Lower leg skin (tissue), 4 donors: ENCODE results near the gene HDAC4. TPM values are rescaled to one million over a fixed set of nuclear protein-coding genes. Genes with fewer than 3 reads are reported as not detected.
"Not testable (repeated sequence)": the region's sequence is repeated elsewhere in the genome, so short reads cannot be mapped to it uniquely, and the experiment has no call there.

ENCODE experiments used
- DNase-seq, 2 donors: peaks; one replicate each; pipeline ENCODE4 v3.0.0-alpha.2; 2019; ENCODE audit warnings: low spot score in 2 of 2
- H3K4me3 ChIP-seq: fragments of 200-600 bp; sonication (generic); 2 replicates; pipeline ENCODE4 v1.5.1; 2017; ENCODE audit warnings: mild to moderate bottlenecking, low read depth; ENCODE audit not compliant: poor library complexity, severe bottlenecking
- CTCF ChIP-seq, 3 donors: fragments of 450-650 bp; IDR thresholded peaks; one replicate each; pipeline ENCODE4 v1.5.1; 2016; ENCODE audit warnings: antibody characterized with exemption in 3 of 3, mild to moderate bottlenecking in 3 of 3, moderate library complexity in 2 of 3
- POLR2A ChIP-seq, 2 donors: fragments of 450-650 bp; IDR thresholded peaks; one replicate each; pipeline ENCODE4 v1.6.1; 2016 to 2017; ENCODE audit warnings: antibody characterized with exemption in 2 of 2, mild to moderate bottlenecking in 1 of 2, moderate library complexity in 1 of 2
- WGBS, 2 donors: methylation state at CpG; one replicate each; pipeline ENCODE4 v1.1.5; 2018; 5-methylcytosine and 5-hydroxymethylcytosine counted together
- intact Hi-C: fragments of 100-400 bp; cut with DNase I; formaldehyde crosslinking; loops from one replicate; pipeline ENCODE4 v1.15.0; 2023; ENCODE audit warnings: low total_unique reads
- total RNA-seq, 4 donors: library from RNA; depleted of rRNA; stranded (reverse); fragments of >200 nt; gene quantifications; one replicate each; pipeline ENCODE4 v1.1.0, GENCODE V29; 2016

The HDAC4 gene
- total RNA-seq, 4 donors from 2014 or later, result 27.4 to 85.5 (median 57.9) TPM

DNA sequence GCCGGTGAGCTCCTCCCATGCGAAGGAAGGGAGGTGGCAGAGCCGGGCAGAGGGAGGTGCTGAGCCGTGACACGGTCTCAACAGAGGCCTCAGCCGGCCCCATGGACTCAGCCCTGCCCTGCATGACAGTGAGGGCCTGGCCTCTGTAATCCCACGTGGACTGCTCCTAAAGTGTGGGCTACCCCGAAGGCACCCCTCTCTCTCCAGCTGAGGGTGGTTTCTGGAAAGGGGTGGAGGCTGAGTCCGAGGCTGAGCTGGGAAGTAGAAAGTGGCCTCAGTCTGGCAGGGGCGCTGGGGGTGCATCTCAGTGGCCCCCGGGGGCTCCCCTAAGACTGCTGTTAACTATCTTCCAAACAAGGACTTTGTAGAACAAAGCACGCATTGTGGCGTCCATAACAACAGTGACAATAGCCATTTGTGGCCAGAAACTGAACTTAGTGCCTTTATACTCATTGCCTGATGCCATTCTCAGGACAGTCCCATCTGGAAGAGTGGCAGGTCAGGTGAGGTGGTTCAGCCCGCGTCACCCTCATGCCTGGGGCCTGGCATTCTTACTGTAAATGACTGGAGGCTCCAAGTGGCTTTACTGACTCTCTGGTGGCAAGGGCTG is 360.6 kb downstream of the HDAC4 start:
- DNase-seq, result no peak
- TF ChIP-seq POLR2A (IDR thresholded peaks at IDR 0.05) (no peak), CTCF (IDR thresholded peaks at IDR 0.05) (no peak)
- intact Hi-C loops, result no loop called here
- H3K4me3 ChIP-seq, result no peak overlapping the region
- 84 to 86% methylated on average over 14 to 15 of the region's 15 CpGs for WGBS, 2 donors

- DNase-seq, result no peak
- 77 to 91% methylated on average over 11 of the region's 11 CpGs for WGBS, 2 donors
- H3K4me3 ChIP-seq, result no peak overlapping the region
- TF ChIP-seq CTCF (IDR thresholded peaks at IDR 0.05) (no peak), POLR2A (IDR thresholded peaks at IDR 0.05) (no peak)
- intact Hi-C loops, result loop anchor here (10.0 kb wide), 3 partner anchors 845 to 1105 kb away; partner anchors contain the start of gene OTOS
These were observed 361.4 kb downstream of the HDAC4 start for GRCh38 chr2:239039479-239039861.

GRCh38 chr2:239038773-239039478 is 361.9 kb downstream of the HDAC4 start:
- no peak for DNase-seq
- WGBS, 2 donors, result 75 to 88% methylated on average over 14 of the region's 14 CpGs
- H3K4me3 ChIP-seq, result no peak overlapping the region
- intact Hi-C loops, result loop anchor here (10.0 kb wide), 3 partner anchors 846 to 1106 kb away; partner anchors contain the start of gene OTOS
- TF ChIP-seq POLR2A (IDR thresholded peaks at IDR 0.05), result no peak
- no peak for TF ChIP-seq CTCF (IDR thresholded peaks at IDR 0.05)

GRCh38 chr2:239038284-239038683 is 362.5 kb downstream of the HDAC4 start:
- intact Hi-C loops, result loop anchor here (10.0 kb wide), 3 partner anchors 847 to 1107 kb away; partner anchors contain the start of gene OTOS
- WGBS, 2 donors, result 92 to 94% methylated on average over 2 to 13 of the region's 13 CpGs
- not testable (repeated sequence) for H3K4me3 ChIP-seq, DNase-seq

DNA sequence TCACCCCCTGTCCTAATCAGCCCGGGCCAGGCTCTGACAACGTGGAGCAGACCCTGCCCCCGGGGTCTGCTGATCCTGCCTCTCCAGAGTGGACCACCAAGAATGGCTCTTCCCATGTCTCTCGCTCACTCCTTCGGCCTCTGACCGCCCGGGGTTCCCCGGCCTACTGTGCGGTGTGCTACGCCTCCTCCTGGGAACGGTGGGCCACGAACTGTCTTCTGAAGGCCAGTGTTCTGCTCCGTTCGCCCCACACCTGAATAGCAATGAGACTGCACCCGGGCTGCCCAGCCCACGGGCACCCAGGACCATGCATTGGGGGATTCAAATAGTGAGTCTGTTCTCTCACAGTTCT is 363.3 kb downstream of the HDAC4 start:
- no peak overlapping the region for H3K4me3 ChIP-seq
- no peak for TF ChIP-seq CTCF (IDR thresholded peaks at IDR 0.05)
- no peak for TF ChIP-seq POLR2A (IDR thresholded peaks at IDR 0.05)
- 88 to 93% methylated on average over 16 of the region's 16 CpGs for WGBS, 2 donors
- intact Hi-C loops, result loop anchor here (10.0 kb wide), 3 partner anchors 847 to 1107 kb away; partner anchors contain the start of gene OTOS
- no peak for DNase-seq

DNA sequence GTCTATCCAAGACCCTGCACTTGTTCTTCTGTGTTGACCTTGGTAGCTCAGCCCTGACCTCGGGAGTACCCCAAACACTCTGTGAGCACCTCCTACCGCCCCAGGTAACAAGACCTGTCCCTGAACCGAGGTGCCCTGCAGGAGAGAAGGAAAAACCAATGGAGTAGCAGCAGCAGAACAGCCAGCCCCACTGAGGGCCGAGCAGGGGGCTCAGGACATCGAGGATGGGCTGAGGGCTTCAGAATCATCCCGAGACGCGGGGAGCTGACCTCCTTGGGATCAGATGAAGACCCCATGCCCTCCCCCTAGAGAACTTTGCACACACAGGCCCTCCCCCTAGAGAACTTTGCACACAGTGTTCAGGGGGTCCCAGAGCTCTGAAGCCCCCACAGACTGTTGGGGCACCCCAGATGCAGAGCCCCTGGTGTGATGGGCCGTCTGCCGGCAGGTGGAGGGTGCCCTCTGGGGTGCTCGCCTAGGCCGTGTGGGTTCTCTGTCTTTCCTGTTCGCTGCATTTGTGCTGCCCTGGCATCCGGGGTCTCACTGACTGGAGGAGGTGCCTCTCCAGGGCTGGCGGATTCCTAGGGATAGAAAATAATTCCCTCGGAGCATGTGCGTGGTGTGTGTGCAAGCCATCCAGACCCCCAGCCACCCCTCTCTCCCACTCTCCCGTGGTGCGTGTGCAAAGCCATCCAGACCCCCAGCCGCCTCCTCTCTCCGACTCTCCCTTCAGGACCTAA is 363.8 kb downstream of the HDAC4 start:
- WGBS, 2 donors, result 95% methylated on average over 21 of the region's 21 CpGs
- intact Hi-C loops, result loop anchor here (10.0 kb wide), 3 partner anchors 848 to 1108 kb away; partner anchors contain the start of gene OTOS
- DNase-seq, result no peak
- H3K4me3 ChIP-seq, result no peak overlapping the region
- TF ChIP-seq POLR2A (IDR thresholded peaks at IDR 0.05) (no peak), CTCF (IDR thresholded peaks at IDR 0.05) (no peak)
